HG02678 (cell line): ENCODE data around the gene CD6.

Experiments used
- ATAC-seq: cut with Tn5 transposase; IDR thresholded peaks from one replicate; pipeline ENCODE4 v1.9.1; 2021; ENCODE audit warnings: mild to moderate bottlenecking, moderate library complexity; ENCODE audit not compliant: unreplicated experiment

The CD6 gene

GRCh38 chr11:60984636-60985035 is 13.2 kb downstream of the CD6 start:
- ATAC-seq = no peak

DNA sequence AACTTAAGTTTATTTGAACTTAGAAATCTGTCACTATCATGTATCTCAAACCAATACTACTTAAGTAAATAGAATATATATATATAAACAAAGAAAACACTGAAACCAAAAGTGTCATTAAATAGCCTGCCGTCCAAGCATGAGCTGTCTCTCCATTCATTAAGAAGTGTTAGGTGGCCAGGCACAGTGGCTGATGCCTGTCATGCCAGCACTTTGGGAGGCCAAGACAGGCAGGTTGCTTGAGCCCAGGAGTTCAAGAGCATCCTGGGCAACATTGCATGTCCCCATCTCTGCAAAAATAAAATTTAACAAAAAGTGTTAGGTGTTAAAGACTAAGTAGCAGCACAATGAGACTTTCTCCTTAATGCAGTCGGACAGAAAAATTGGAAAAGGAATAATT is 14.0 kb downstream of the CD6 start:
- no peak for ATAC-seq

DNA sequence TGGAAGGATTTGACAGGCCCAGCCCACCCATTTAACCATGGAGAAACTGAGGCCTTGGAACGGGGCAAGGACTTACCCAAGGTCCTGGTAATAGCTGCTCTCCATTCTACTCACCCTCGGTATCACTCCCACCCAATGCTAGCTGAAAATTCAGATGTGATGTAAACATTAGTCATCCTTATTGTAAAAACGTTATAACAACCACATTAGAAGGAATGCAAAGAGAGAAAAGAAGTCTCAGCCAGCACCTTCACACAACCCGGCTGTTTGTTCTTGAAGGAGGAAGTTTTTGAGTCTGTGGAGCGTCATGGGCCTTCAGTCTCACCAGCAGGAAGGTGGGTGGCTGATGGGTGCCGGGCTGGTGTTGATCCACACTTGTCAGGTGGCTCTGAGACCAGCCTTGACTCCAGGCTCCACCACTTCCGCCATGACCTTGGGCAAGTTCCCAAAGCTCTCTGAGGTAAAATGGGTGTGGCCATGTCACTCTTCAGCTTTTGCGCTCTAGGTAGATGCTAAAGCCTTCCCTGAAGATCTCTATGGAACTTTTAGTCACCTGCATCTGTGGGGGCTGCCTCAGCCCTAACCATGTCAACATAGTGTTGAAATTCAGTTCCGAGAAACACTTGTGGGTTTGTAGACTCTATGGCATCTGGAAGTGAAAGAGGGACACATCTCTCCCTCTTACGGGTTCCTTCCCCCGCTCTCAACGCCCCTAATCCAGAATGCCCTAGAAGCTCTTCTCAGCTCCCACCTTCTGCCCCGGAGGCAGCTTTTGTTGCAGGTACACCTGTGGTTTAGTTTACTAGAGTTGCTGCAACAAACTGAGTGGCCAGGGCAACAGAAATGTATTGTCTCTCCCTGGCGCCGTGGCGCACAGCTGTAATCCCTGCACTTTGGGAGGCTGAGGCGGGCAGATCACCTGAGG is 14.8 kb downstream of the CD6 start:
- ATAC-seq = no peak

- ATAC-seq = no peak
Observed at GRCh38 chr11:60987577-60988277, 16.2 kb downstream of the CD6 start.

GRCh38 chr11:60988658-60989057 is 17.2 kb downstream of the CD6 start:
- ATAC-seq = no peak

GRCh38 chr11:60989093-60989650 is 17.7 kb downstream of the CD6 start:
- no peak for ATAC-seq

DNA sequence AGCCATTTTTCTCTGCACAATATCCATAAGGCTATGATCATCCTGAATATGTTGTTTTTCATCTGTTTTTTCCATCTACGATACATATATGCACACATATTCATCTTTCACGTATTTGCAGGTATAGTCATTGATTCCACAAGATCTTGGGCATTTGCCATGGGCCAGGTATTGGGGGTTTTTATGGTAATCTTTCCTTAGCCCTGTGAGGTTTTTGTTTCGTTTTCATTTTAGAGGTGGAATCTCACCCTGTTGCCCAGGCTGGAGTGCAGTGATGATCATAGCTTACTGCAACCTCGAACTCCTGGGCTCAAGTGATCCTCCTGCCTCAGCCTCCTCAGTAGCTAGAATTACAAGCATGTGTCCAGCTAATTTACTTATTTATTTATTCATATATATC is 20.0 kb downstream of the CD6 start:
- no peak for ATAC-seq

DNA sequence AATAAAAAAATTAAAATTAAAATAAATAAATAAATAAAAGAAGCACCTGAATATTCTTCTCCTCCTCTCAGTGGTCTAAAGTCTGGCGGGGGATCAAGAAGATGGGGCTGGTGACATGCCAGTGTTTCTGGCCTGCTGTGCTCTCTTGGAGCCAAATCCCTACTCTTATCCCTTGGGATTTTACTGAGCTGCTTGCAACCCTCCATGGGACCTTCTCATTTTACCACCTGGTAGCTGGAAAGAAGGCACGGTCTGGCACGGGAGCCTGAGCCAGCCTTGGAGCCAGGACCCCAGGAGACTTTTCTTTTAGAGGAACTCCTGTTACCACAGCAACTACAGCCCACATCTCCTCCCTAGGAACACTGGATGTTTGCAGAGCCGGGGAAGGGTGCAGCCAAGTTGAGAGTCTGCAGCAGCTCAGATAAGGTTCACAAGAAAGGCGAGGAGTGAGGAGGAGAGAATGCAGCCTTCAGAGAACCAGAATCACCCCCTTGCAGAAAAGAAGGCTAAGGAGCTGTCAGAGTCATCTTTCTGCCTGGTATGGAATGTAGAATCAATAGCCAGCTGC is 21.4 kb downstream of the CD6 start:
- no peak for ATAC-seq

GRCh38 chr11:60993615-60994014 is 22.1 kb downstream of the CD6 start:
- no peak for ATAC-seq

DNA sequence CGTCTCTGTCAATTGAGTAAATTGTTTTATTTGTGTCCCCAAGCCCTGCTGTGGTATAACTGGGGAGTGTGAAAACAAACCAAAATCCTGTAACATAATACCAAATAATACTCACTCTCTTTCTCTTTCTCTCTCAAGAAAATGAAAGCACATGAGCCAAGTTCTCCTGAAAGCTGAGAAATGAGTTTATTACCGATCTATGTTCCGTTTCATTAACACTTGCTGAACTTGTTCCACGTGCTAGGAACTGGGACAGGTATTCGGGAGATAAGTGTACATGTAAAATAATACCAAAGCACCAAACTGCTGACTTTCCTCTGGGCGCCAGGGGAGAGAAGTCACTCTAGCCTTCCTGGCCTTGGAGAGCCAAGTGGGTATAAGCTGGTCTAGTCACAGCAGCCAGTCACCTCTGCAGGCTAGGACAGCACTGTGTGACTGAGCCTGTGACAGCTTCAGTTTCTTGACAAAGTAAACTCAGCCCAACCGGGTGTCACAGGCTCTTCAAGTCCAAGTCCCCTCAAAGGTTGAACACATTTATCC is 23.1 kb downstream of the CD6 start:
- no peak for ATAC-seq

DNA sequence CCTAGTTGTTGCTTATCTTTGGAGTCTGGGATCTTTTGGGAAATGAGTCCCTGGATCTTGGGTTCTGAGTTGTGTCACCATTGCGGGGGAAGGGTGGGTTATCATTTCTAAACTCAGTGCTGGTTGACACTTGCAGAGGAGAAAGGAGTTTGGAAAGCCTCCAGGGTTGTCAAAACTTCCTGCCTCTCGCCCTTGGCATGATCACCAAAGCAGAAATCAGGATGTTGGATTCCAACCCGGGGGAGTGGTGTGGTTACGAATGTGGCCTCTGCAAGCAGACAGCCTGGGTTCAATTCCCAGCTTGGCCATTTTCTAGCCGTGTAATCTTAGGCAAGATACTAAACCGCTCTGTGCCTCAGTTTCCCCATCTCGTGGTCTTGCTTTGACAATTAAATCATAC is 24.3 kb downstream of the CD6 start:
- ATAC-seq = no peak

- no peak for ATAC-seq
Observed at GRCh38 chr11:60996381-60997138, 25.1 kb downstream of the CD6 start.

DNA sequence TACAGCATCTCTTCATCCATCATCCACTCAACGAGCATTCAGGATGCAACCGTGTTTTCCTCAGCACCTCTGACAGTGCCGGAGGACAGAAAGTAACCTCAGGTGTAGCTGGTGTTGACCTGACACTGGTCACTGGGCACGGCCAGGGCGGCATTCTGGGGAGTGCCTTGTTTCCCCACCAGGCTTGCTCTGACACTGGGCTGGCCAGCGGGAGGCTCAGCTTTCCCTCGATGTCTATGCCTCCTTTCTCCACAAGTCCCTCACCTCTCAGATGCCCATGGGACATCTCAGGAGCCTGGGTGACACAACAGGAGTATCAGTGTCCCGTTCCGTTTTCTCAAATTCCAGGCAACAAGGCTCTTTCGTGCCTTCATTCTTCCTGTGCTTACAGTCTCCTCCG is 28.9 kb downstream of the CD6 start:
- no peak for ATAC-seq

DNA sequence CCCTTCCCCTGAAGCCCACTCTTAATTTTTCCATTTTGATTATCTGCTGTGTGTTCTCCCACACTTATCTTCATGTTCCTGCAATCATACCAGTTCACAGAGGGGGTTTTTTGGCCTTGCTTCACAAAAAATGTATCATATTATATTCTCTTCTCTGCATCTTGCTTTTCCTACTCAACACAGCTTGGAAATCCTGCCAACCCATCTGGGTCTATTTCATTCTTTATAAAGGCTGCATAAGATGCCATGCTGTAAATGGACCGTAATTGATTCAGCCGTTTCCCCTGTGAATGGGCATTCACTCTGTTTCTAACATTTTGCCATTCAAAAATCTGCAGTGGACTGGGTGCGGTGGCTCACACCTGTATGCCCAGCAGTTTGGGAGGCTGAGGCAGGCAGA is 30.5 kb downstream of the CD6 start:
- ATAC-seq = no peak

GRCh38 chr11:61002598-61002997 is 31.1 kb downstream of the CD6 start:
- ATAC-seq = no peak

GRCh38 chr11:61004180-61004611 is 32.7 kb downstream of the CD6 start:
- ATAC-seq = no peak

GRCh38 chr11:61004761-61005181 is 33.3 kb downstream of the CD6 start:
- ATAC-seq = no peak

DNA sequence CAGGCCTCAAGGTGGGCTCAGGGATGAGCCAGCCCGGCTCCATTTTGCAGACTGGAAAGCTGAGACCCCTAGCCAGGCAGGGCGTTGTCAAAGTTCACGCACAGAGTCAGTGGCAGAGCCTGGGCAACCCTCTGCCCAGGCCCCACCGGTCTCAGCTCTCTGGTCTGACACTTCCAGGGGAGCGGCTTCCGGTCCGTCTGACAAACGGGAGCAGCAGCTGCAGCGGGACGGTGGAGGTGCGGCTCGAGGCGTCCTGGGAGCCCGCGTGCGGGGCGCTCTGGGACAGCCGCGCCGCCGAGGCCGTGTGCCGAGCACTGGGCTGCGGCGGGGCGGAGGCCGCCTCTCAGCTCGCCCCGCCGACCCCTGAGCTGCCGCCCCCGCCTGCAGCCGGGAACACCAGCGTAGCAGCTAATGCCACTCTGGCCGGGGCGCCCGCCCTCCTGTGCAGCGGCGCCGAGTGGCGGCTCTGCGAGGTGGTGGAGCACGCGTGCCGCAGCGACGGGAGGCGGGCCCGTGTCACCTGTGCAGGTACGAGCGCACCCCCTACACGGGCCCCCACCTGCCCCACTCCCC is 36.0 kb downstream of the CD6 start:
- ATAC-seq = no peak

DNA sequence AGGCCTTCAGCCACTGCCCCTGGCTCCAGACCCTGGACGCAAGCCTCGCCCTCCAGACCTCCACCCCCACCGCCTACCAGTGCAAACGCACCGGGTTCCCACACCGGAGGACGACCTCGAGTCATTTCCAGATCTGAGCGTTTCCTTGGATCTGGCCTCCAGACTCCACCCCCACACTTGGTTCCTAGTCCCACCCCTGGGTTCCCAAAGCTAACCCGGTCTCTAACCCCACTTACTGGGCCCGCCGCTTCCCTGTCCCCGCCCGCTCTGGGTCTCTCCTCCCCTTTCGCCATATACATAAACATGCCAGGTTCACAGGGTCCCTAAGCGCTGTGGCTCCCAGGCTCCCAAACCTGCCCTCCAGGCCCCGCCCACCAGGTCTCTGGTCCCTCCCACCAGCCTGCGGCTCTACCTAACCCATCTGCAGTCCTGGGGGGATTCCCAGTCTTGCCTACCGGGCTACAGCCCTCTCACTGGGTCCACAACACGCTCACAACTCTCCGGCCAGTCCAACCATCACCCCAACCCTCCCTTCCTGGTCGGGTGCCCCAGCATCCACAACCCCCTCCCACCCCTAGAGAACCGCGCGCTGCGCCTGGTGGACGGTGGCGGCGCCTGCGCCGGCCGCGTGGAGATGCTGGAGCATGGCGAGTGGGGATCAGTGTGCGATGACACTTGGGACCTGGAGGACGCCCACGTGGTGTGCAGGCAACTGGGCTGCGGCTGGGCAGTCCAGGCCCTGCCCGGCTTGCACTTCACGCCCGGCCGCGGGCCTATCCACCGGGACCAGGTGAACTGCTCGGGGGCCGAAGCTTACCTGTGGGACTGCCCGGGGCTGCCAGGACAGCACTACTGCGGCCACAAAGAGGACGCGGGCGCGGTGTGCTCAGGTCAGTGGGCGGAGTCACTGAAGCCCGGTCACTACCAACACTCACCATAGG is 36.7 kb downstream of the CD6 start:
- no peak for ATAC-seq
